Inflammatory macrophage treated with lipopolysaccharide for 1 hour (primary cell): ENCODE measurements around the gene NOSIP.
A peak's percentile ranks its signal among the peaks of the same experiment; 100 is the strongest.

Experiments
- DNase-seq, 2 donors: peaks; one replicate each; pipeline ENCODE4 v3.0.0-alpha.2; 2020 to 2022

Gene NOSIP

DNA sequence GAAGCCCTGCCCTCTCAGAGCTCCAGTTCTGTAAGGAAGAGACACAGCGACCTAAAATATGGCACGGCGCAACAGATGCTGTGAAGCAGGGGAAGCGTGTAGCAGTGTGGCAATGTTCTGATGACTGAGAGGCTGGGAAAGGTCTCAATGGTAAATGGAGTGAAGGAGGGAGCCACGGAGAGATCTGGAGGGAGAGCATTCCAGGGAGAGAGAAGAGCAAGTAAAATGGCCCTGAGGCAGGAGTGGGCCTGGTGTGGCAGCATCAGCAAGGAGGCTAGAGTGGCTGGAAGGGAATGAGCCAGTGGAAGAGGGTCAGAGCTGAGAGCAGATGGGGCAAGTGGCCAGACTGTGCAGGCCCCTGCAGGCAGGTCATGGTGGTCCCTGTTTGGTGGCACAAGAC lies 36.2 kb downstream of the NOSIP start:
- no peak for DNase-seq

- DNase-seq: no peak
Measured at GRCh38 chr19:49543032-49543431, 37.3 kb downstream of the NOSIP start.

DNA sequence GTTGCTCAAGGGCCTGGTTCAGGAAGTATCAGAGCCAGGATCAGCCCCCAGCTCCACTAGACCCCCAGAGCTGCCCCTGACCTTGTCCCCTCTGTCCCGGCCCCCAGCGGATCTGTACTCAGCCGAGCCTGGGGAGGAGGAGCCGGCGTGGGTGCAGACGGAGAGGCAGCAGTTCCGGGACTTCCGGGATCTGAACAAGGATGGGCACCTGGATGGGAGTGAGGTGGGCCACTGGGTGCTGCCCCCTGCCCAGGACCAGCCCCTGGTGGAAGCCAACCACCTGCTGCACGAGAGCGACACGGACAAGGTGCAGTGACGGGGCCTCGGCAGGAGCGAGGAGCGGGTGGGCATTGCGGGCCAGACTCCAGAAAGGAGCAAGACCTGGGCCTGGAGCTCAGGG lies 37.9 kb downstream of the NOSIP start:
- DNase-seq: no peak

DNA sequence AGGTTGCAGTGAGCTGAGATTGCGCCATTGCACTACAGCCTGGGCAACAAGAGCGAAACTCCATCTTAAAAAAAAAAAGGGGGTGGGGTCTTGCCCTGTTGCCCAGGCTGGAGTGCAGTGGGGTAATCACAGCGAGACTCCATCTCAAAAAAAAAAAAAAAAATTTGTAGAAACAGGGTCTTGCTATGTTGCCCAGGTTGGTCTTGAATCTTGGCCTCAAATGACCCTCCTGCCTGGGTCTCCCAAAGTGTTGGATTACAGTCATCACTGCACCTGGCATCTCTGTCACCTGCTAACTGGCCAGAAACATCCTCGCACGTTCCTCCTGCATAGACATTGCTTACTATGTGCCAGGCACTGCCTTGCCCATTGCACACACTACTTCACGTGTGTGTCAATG lies 38.4 kb downstream of the NOSIP start:
- no peak for DNase-seq

GRCh38 chr19:49539192-49539952 lies 41.0 kb downstream of the NOSIP start:
- no peak for DNase-seq

DNA sequence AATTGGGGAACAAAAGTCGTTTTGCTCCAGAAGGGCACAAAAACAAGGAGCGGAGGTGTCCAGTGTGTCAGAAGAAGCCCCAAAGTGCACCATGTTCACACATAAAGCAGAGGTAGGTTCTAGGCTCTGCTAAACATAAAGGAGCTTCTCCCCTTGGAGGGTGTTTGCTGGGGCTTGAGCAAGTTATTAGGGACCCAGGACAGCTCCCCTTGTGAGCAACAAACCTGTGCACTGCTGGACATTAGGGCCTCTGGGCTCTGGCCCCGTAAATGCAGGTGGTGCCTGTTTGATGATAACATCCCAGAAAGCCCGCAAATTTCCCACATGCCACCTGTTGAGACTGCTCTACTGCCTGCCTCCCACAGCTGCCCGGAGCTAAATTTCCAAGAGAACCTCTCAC lies 41.7 kb downstream of the NOSIP start:
- DNase-seq: no peak

GRCh38 chr19:49536921-49537462 lies 43.4 kb downstream of the NOSIP start:
- DNase-seq: no peak

DNA sequence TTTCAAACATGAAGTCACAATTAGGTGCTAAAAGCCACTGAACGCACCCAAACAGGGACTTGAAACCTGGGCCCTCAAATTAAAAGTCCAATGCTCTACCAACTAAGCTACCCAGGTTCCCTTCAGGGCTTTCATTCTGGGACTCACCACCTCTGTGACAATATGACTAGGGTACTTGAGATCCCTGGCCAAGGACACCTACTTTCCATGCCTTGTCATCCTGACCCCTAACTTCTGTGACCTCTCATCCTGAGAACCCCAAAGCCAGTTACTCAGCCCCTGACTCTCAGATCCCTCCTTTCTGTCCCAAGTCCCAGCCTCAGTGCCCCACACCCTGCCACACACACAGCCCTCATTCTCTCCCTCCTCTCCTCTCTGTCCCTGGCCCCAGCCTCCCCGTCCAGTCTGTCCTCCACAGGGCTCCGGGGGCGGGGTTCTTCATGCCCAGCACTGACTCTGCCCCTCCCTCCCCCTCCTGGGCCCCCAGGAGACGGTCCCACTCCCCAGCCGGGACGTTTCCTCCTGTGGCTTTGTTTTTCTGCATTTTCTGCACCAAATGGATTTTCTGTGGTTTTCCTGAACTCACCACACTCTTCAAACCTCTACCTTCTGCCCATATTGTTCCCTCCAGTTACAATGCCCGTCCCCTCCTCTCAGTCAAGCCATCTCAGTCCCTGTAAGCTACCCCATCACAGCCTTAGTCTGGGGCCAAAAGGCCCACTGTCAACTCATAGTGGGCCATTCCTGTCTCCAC lies 45.5 kb downstream of the NOSIP start:
- DNase-seq: no peak

GRCh38 chr19:49533551-49534488 lies 46.5 kb downstream of the NOSIP start:
- DNase-seq: peak; percentile 55 to 79

DNA sequence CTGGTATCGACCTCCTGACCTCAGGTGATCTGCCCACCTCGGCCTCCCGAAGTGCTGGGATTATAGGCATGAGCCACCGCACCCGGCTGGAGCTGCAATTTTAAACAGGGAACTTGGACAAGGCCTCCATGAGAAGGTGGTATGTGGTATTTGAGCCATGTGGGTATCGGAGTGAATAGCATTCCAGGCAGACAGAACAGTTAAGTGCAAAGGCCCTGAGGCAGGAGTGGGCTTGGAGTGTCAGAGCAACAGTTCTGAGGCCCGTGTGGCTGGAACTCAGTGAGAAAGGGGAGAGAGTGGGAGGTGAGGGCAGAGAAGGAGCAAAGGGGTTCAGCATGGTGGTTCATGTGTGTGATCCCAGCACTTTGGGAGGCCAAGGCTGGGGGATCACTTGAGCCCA lies 49.6 kb downstream of the NOSIP start:
- no peak for DNase-seq

- DNase-seq: no peak
Measured at GRCh38 chr19:49528211-49528771, 52.1 kb downstream of the NOSIP start.

- DNase-seq: no peak
Measured at GRCh38 chr19:49524812-49525455, 55.4 kb downstream of the NOSIP start.

DNA sequence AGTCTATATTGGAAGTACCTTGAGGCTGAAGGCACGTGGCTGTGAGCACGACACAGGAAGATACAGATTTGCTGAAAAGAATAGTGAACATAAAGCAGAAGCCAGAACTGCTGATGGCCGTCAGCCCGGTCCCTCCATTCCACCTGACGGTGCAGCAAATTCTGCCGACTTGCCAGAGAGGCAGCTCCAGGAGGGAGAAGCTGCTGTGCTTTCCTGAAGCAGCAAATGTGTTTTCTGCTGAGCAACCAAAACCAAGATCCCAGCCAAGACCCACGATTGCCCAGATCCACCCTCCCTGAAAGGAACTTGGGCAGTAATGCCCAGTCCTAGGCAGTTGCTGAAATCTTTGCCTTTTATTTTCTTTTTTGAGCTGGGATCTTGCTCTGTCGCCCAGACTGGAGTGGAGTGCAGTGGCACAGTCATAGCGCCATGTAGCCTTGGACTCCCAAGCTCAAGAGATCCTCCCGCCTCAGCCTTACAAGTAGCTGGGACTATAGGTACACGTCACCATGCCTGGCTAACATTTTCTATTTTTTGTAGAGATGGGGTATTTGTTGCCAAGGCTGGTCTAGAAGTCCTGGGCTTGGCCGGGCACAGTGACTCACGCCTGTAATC lies 59.5 kb downstream of the NOSIP start:
- DNase-seq: no peak

DNA sequence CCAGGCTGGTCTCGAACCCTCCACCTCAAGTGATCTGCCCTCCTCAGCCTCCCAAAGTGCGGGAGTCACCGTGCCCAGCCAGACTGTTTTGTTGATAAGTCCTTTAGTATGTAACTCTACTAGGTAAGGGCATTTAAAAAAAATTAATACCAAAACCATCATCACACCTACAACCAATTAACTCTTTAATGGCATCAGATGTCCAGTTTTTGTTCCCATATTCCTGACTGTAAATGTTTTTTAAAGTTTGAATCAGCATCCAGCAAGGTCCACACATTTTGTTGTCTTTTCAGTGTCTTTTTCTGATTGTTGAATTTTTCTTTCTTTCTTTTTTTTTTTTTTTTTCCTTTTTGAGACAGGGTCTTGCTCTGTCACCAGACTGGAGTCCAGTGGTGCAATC lies 62.3 kb downstream of the NOSIP start:
- no peak for DNase-seq

GRCh38 chr19:49515767-49516166 lies 64.6 kb downstream of the NOSIP start:
- DNase-seq: peak; percentile 90 to 95

- no peak for DNase-seq
Measured at GRCh38 chr19:49514151-49514550, 66.2 kb downstream of the NOSIP start.

DNA sequence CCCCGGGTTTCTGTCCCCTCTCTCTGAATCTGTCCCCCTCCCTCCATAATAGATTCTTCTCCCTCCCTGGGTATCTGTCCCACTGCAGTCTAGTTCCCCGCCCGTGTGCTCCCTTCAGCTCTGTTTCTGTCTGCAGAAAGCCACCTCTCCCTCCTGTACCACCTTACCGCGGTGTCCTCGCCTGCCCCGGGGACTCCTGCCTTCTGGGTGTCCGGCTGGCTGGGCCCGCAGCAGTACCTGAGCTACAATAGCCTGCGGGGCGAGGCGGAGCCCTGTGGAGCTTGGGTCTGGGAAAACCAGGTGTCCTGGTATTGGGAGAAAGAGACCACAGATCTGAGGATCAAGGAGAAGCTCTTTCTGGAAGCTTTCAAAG lies 66.6 kb downstream of the NOSIP start:
- DNase-seq: no peak

- DNase-seq: no peak
Measured at GRCh38 chr19:49512970-49513745, 67.2 kb downstream of the NOSIP start.

DNA sequence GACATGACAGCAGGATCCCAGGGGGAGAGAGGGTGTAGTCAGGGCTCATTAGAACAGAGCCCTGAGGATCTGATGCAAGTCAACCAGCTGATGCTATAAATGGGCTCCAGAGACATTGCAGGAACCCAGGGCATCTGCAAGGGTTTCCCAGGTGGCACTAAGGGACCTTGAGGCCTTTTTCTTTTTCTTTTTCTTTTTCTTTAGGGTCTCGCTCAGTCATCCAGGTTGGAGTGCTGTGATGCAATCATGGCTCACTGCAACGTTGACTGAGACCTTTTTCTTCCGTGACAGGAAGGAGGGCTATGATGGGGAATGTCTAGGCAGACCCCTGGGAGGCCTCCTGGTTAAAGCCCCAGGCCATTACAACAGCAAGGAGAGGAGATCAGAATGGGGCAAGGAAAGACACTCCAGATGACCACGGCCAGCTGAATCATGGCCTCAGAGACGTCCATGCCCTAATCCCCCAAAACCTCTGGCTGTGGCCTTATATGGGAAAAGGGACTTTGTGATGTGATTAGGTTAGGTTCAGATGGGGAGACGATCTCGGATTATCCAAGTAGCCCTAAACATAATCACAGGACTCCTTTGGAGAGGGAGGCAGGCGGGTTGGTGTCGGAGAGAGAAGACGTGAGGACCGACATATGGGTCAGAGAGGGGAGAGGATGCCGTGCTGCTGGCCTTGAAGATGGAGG lies 72.4 kb downstream of the NOSIP start:
- DNase-seq: no peak

- peak; percentile 36 to 83 for DNase-seq
Measured at GRCh38 chr19:49506575-49507105, 73.7 kb downstream of the NOSIP start.
